ENCODE data around the gene CPM.

CPM gene

DNA sequence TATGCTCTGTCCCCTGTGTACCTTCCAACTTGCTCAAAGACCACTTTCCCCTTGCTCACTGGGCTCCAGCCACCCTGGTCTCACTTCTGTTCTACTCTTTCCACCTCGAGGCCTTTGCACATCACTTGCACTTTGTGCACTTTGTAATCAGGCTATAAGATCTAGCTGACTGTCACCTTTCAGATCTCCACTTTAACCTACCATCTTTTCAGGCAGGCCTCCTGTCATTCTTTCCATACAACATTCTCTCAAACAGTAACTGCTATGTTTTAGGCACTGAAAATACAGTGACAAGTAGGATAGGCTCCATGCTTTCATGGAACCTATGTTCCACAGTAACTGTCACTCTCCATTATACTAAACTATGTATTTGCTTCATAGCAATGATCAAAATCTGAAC, 14.0 kb downstream of the CPM start:
- no peak overlapping the region for H3K27ac ChIP-seq
- TF ChIP-seq CTCF (IDR thresholded peaks at IDR 0.05) (no peak), ZFX (IDR thresholded peaks at IDR 0.05; ENCODE audit: borderline replicate concordance) (no peak)

- TF ChIP-seq ZFX (IDR thresholded peaks at IDR 0.05; ENCODE audit: borderline replicate concordance) = no peak
- no peak for TF ChIP-seq CTCF (IDR thresholded peaks at IDR 0.05)
- no peak overlapping the region for H3K27ac ChIP-seq
Measured at GRCh38 chr12:68915055-68915454, 17.9 kb downstream of the CPM start.

- no peak overlapping the region for H3K27ac ChIP-seq
- no peak for TF ChIP-seq CTCF (IDR thresholded peaks at IDR 0.05)
Measured at GRCh38 chr12:68913682-68914081, 19.3 kb downstream of the CPM start.

DNA sequence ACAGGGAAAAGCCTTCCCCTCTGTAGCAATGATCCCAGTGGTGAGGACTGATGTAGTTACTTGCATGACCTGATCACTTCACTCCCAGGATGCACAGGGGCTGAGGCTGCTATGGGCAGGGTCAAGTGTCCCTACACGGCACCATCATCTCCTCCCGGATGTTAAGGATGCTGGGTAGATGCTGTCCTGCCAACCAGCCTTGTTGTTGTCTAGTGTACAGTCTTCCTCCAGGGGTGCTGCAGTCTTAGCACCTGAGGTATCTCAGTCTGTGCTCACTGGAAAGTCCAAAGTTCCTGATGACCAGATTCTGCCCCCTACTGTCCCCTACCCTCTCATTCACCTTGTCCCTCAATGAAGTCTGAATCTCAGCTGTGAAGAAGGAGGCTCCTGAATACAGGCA, 20.1 kb downstream of the CPM start:
- TF ChIP-seq CTCF (IDR thresholded peaks at IDR 0.05) (no peak), ZFX (IDR thresholded peaks at IDR 0.05; ENCODE audit: borderline replicate concordance) (no peak)
- H3K27ac ChIP-seq = no peak overlapping the region

GRCh38 chr12:68911197-68911718, 21.7 kb downstream of the CPM start:
- no peak overlapping the region for H3K27ac ChIP-seq
- TF ChIP-seq ZFX (IDR thresholded peaks at IDR 0.05; ENCODE audit: borderline replicate concordance) = no peak
- no peak for TF ChIP-seq CTCF (IDR thresholded peaks at IDR 0.05)

DNA sequence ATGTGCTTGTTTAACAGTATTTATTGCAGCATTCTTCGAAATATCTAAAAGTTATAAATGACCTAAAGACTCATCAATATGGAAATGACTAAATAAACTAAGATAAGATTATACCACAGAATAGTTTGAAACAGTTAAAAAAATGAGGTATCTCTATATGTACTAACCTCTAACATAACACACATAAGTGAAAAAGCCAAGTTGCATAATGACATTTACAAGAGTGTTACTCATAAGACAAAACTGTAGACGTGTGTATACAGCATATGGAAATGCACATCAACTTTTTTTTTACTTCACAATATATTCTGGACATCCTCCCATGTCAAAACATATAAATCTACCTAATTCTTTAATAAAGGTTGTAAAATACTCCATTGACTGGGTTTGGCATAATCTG, 22.8 kb downstream of the CPM start:
- TF ChIP-seq ZFX (IDR thresholded peaks at IDR 0.05; ENCODE audit: borderline replicate concordance) (no peak), CTCF (IDR thresholded peaks at IDR 0.05) (no peak)
- H3K27ac ChIP-seq = no peak overlapping the region

DNA sequence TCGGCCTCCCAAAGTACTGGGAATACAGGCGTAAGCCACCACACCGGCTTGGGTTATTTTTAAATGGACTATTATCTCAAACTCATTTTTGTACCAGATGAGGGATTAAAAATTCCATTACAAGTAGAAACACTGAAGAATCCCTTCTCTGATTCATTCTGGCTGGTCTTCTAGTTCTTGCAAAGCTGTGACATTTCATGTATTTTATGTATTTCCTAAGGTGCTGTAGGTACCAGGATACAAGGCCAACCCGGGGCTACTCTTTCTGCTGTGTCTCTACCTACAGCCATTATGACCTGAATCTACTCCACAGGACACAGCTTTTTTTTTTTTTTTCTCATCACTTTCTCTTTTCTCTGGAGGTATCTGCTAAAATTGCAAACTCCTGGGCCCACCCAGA, 24.9 kb downstream of the CPM start:
- H3K27ac ChIP-seq = no peak overlapping the region
- TF ChIP-seq ZFX (IDR thresholded peaks at IDR 0.05; ENCODE audit: borderline replicate concordance) (no peak), CTCF (IDR thresholded peaks at IDR 0.05) (no peak)

Data from 22Rv1 (cell line).